GM12878 (cell line): Measurements from ENCODE around the gene ELK3.

Source experiments
- BHLHE40 ChIP-seq, 2 experiments: fragments of 450-650 bp in 1 of 2; IDR thresholded peaks; 2 replicates each; pipeline ENCODE4 v1.6.1; 2011 to 2017; ENCODE audit warnings: low read depth in 2 of 2, borderline replicate concordance in 1 of 2, improper control_type of control experiment in 1 of 2, low read length in 1 of 2, mild to moderate bottlenecking in 1 of 2
- CTCF ChIP-seq, 3 experiments: IDR thresholded peaks in 2 of 3; conservative IDR thresholded peaks in 1 of 3; 2 replicates each; pipeline ENCODE4 v1.5.1; 2011; ENCODE audit warnings: low read depth in 3 of 3, low read length in 3 of 3, mild to moderate bottlenecking in 3 of 3, control low read depth in 2 of 3, moderate library complexity in 2 of 3, inconsistent platforms in 1 of 3, mixed read lengths in 1 of 3; ENCODE audit not compliant: control insufficient read depth in 2 of 3, insufficient read depth in 1 of 3; ENCODE audit errors: extremely low read depth in 1 of 3
- EP300 ChIP-seq, 2 experiments: fragments of 150-350 bp in 1 of 2; IDR thresholded peaks; 2 replicates each; pipeline ENCODE4 v1.6.1; 2011 to 2012; ENCODE audit warnings: low read depth in 2 of 2, low read length in 2 of 2, borderline replicate concordance in 1 of 2, improper control_type of control experiment in 1 of 2, inconsistent platforms in 1 of 2; ENCODE audit not compliant: control insufficient read depth in 1 of 2
- FOXM1 ChIP-seq: IDR thresholded peaks from 2 replicates; pipeline ENCODE4 v1.6.1; 2012; ENCODE audit warnings: low read depth, mild to moderate bottlenecking, inconsistent platforms, low read length, moderate library complexity
- JUNB ChIP-seq: IDR thresholded peaks from 2 replicates; pipeline ENCODE4 v1.6.1; 2016; ENCODE audit warnings: antibody characterized with exemption, mild to moderate bottlenecking
- POLR2AphosphoS5 ChIP-seq: IDR thresholded peaks from 2 replicates; pipeline ENCODE4 v1.6.1; 2011; ENCODE audit warnings: mild to moderate bottlenecking, low read length, inconsistent platforms
- SIN3A ChIP-seq: IDR thresholded peaks from 2 replicates; pipeline ENCODE4 v1.6.1; 2012; ENCODE audit warnings: low read depth, low read length, improper control_type of control experiment
- SIX5 ChIP-seq: IDR thresholded peaks from 2 replicates; pipeline ENCODE4 v1.6.1; 2011; ENCODE audit warnings: mild to moderate bottlenecking, low read depth, low read length, moderate library complexity; ENCODE audit not compliant: severe bottlenecking
- ZNF622 ChIP-seq: fragments of 450-650 bp; IDR thresholded peaks from 2 replicates; pipeline ENCODE4 v1.6.1; 2017; ENCODE audit warnings: mild to moderate bottlenecking, inconsistent platforms

GRCh38 chr12:96199464-96199863 is 5.3 kb downstream of the ELK3 start:
- TF ChIP-seq CTCF (IDR thresholded peaks at IDR 0.05 in 2 of 3, conservative IDR thresholded peaks at IDR 0.05 in 1 of 3; ENCODE audit: control insufficient read depth in 2 of 3, extremely low read depth in 1 of 3, insufficient read depth in 1 of 3, low read depth in 3 of 3, low read length in 3 of 3) (no peak), POLR2AphosphoS5 (no peak), FOXM1 (no peak), JUNB (no peak), BHLHE40 (IDR thresholded peaks at IDR 0.05; ENCODE audit: borderline replicate concordance in 1 of 2, low read depth in 2 of 2, low read length in 1 of 2) (no peak), ZNF622 (no peak), SIN3A (no peak), SIX5 (no peak), EP300 (IDR thresholded peaks at IDR 0.05; ENCODE audit: borderline replicate concordance in 1 of 2, control insufficient read depth in 1 of 2, low read depth in 2 of 2, low read length in 2 of 2) (no peak)
